ACC112 (cell line): Measurements from ENCODE around the gene ILDR2.

ENCODE experiments used
- H2AFZ ChIP-seq: fragments of 200-600 bp; sonication (generic); one replicate; pipeline ENCODE4 v1.6.0; 2017; ENCODE audit warnings: antibody characterized with exemption, low read length; ENCODE audit not compliant: unreplicated experiment
- H3K27ac ChIP-seq: fragments of 200-600 bp; sonication (generic); 2 replicates; pipeline ENCODE4 v1.5.1; 2014; ENCODE audit warnings: low read depth, mild to moderate bottlenecking, antibody characterized with exemption, low read length, moderate library complexity
- H3K27me3 ChIP-seq: fragments of 200-600 bp; sonication (generic); 2 replicates; pipeline ENCODE4 v1.6.1; 2014; ENCODE audit warnings: mild to moderate bottlenecking, antibody characterized with exemption, low read length, moderate library complexity, mixed read lengths; ENCODE audit not compliant: insufficient read depth
- H3K36me3 ChIP-seq: fragments of 200-600 bp; sonication (generic); 2 replicates; pipeline ENCODE4 v1.6.1; 2016; ENCODE audit warnings: mild to moderate bottlenecking, antibody characterized with exemption, low read length, moderate library complexity, mixed read lengths; ENCODE audit not compliant: insufficient read depth
- H3K4me1 ChIP-seq: fragments of 200-600 bp; sonication (generic); one replicate; pipeline ENCODE4 v1.6.1; 2016; ENCODE audit warnings: low read length, mixed read lengths; ENCODE audit not compliant: insufficient read depth, unreplicated experiment, control insufficient read depth
- H3K4me3 ChIP-seq: fragments of 200-600 bp; sonication (generic); 2 replicates; pipeline ENCODE4 v1.5.1; 2014; ENCODE audit warnings: mild to moderate bottlenecking, low read depth, low read length
- H3K79me2 ChIP-seq: fragments of 200-600 bp; sonication (generic); one replicate; pipeline ENCODE4 v1.6.0; 2016; ENCODE audit warnings: low read length; ENCODE audit not compliant: control insufficient read depth, unreplicated experiment, insufficient read depth

Gene ILDR2

GRCh38 chr1:166975361-166976129 lies at the start of gene ILDR2:
Gene ILDR2, minus strand, starts transcription at chr1:166975540. Its CDS starts 272 bp downstream, at chr1:166975268.
- peaks cover 4% of the 10 kb centered on the region for H3K4me1 ChIP-seq
- H3K36me3 ChIP-seq = no peaks in the 10 kb centered on the region
- H3K27me3 ChIP-seq = peaks cover 88% of the 10 kb centered on the region
- H3K4me3 ChIP-seq = peak within 1 kb of the TSS; percentile 79
- no peaks in the 10 kb centered on the region for H3K79me2 ChIP-seq
- peak within 1 kb of the TSS; percentile 77 for H2AFZ ChIP-seq
- H3K27ac ChIP-seq = no peak within 1 kb of the TSS

- Histone ChIP-seq H3K36me3 (no peaks in the 10 kb centered on the region), H3K79me2 (no peaks in the 10 kb centered on the region), H3K27me3 (no peaks in the 10 kb centered on the region), H3K27ac (no peak overlapping the region), H2AFZ (no peak overlapping the region), H3K4me1 (no peaks in the 10 kb centered on the region), H3K4me3 (no peak overlapping the region)
Measured at GRCh38 chr1:167022384-167022783, 47.0 kb upstream of the ILDR2 start.

- Histone ChIP-seq H3K79me2 (no peaks in the 10 kb centered on the region), H3K27me3 (0 out of 2 replicates have a peak, but pooled peaks cover 13% of the 10 kb centered on the region), H3K27ac (no peak overlapping the region), H3K36me3 (no peaks in the 10 kb centered on the region), H3K4me3 (no peak overlapping the region), H3K4me1 (no peaks in the 10 kb centered on the region), H2AFZ (no peak overlapping the region)
Measured at GRCh38 chr1:167016100-167016750, 40.9 kb upstream of the ILDR2 start.

GRCh38 chr1:167013108-167013929 lies 38.0 kb upstream of the ILDR2 start:
- H2AFZ ChIP-seq = no peak overlapping the region
- no peaks in the 10 kb centered on the region for H3K4me1 ChIP-seq
- no peaks in the 10 kb centered on the region for H3K79me2 ChIP-seq
- H3K27ac ChIP-seq = no peak overlapping the region
- H3K27me3 ChIP-seq = 0 out of 2 replicates have a peak, but pooled peaks cover 22% of the 10 kb centered on the region
- no peak overlapping the region for H3K4me3 ChIP-seq
- H3K36me3 ChIP-seq = no peaks in the 10 kb centered on the region

- Histone ChIP-seq H3K27me3 (0 out of 2 replicates have a peak, but pooled peaks cover 24% of the 10 kb centered on the region), H3K4me1 (no peaks in the 10 kb centered on the region), H3K36me3 (no peaks in the 10 kb centered on the region), H2AFZ (no peak overlapping the region), H3K4me3 (no peak overlapping the region), H3K27ac (no peak overlapping the region), H3K79me2 (no peaks in the 10 kb centered on the region)
Measured at GRCh38 chr1:167012570-167012969, 37.2 kb upstream of the ILDR2 start.

GRCh38 chr1:167011560-167012191 lies 36.3 kb upstream of the ILDR2 start:
- 0 out of 2 replicates have a peak, but pooled peaks cover 25% of the 10 kb centered on the region for H3K27me3 ChIP-seq

GRCh38 chr1:167003711-167004110 lies 28.4 kb upstream of the ILDR2 start:
- Histone ChIP-seq H3K27ac (no peak overlapping the region), H3K4me3 (no peak overlapping the region), H2AFZ (no peak overlapping the region), H3K79me2 (no peaks in the 10 kb centered on the region), H3K36me3 (no peaks in the 10 kb centered on the region), H3K4me1 (no peaks in the 10 kb centered on the region), H3K27me3 (0 out of 2 replicates have a peak, but pooled peaks cover 19% of the 10 kb centered on the region)

More at GRCh38 chr1:167011560-167012191, 36.3 kb upstream of the ILDR2 start:
- H3K36me3 ChIP-seq = no peaks in the 10 kb centered on the region
- H3K4me1 ChIP-seq = no peaks in the 10 kb centered on the region
- H3K27ac ChIP-seq = no peak overlapping the region
- H2AFZ ChIP-seq = no peak overlapping the region
- no peak overlapping the region for H3K4me3 ChIP-seq
- no peaks in the 10 kb centered on the region for H3K79me2 ChIP-seq

GRCh38 chr1:167002354-167002753 lies 27.0 kb upstream of the ILDR2 start:
- Histone ChIP-seq H2AFZ (no peak overlapping the region), H3K4me1 (no peaks in the 10 kb centered on the region), H3K36me3 (no peaks in the 10 kb centered on the region), H3K27me3 (0 out of 2 replicates have a peak, but pooled peaks cover 12% of the 10 kb centered on the region), H3K79me2 (no peaks in the 10 kb centered on the region), H3K4me3 (no peak overlapping the region), H3K27ac (no peak overlapping the region)

GRCh38 chr1:167000546-167000945 lies 25.2 kb upstream of the ILDR2 start:
- H2AFZ ChIP-seq = no peak overlapping the region
- H3K27me3 ChIP-seq = 0 out of 2 replicates have a peak, but pooled peaks cover 14% of the 10 kb centered on the region
- H3K27ac ChIP-seq = no peak overlapping the region
- no peak overlapping the region for H3K4me3 ChIP-seq
- H3K79me2 ChIP-seq = no peaks in the 10 kb centered on the region
- no peaks in the 10 kb centered on the region for H3K36me3 ChIP-seq
- no peaks in the 10 kb centered on the region for H3K4me1 ChIP-seq

GRCh38 chr1:166999500-167000055 lies 24.2 kb upstream of the ILDR2 start:
- Histone ChIP-seq H3K4me3 (no peak overlapping the region), H3K27ac (no peak overlapping the region), H3K4me1 (no peaks in the 10 kb centered on the region), H3K36me3 (no peaks in the 10 kb centered on the region), H3K79me2 (no peaks in the 10 kb centered on the region), H2AFZ (no peak overlapping the region), H3K27me3 (0 out of 2 replicates have a peak, but pooled peaks cover 6% of the 10 kb centered on the region)
